ENCODE measurements around the gene ACER3.

DNA sequence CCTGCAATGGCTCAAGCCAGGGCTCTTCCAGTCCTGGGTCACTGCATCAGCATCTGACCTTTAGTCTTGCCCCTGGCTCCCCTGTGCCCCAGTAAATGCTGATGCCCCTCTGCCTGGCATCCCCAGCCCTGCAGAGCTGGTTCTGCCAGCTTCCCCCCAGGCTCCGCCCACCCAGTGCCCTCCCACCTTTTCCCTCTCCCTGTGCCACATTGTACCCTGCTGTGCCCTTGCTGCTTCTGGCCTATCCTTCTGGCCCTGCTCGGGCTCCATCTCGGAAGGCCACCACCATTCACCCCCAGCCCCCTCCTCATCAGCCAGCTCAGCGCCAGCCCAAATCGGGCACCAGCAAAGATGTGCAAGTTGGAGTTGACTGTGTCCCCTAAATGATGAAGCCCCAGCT lies 213.5 kb downstream of the ACER3 start:
- TF ChIP-seq, protein P1, sequence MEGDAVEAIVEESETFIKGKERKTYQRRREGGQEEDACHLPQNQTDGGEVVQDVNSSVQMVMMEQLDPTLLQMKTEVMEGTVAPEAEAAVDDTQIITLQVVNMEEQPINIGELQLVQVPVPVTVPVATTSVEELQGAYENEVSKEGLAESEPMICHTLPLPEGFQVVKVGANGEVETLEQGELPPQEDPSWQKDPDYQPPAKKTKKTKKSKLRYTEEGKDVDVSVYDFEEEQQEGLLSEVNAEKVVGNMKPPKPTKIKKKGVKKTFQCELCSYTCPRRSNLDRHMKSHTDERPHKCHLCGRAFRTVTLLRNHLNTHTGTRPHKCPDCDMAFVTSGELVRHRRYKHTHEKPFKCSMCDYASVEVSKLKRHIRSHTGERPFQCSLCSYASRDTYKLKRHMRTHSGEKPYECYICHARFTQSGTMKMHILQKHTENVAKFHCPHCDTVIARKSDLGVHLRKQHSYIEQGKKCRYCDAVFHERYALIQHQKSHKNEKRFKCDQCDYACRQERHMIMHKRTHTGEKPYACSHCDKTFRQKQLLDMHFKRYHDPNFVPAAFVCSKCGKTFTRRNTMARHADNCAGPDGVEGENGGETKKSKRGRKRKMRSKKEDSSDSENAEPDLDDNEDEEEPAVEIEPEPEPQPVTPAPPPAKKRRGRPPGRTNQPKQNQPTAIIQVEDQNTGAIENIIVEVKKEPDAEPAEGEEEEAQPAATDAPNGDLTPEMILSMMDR (IDR thresholded peaks at IDR 0.05), result no peak
- TF ChIP-seq EZH2 (IDR thresholded peaks at IDR 0.05; ENCODE audit: borderline replicate concordance, insufficient read depth, low read depth, low read length, poor library complexity, severe bottlenecking), result no peak
